RCC 7860 (cell line): ENCODE results near the gene RPE65.
"Not testable (repeated sequence)": the region's sequence is repeated elsewhere in the genome, so short reads cannot be mapped to it uniquely, and the experiment has no call there.

Experiments used
- DNase-seq: peaks from one replicate; pipeline ENCODE4 v3.0.0-alpha.2; 2015; ENCODE audit warnings: low spot score
- FAIRE-seq: peaks from 2 replicates; lab custom pipeline; 2012; peaks lifted over from hg19 to GRCh38; lab: Jason Lieb, UNC

The RPE65 gene

DNA sequence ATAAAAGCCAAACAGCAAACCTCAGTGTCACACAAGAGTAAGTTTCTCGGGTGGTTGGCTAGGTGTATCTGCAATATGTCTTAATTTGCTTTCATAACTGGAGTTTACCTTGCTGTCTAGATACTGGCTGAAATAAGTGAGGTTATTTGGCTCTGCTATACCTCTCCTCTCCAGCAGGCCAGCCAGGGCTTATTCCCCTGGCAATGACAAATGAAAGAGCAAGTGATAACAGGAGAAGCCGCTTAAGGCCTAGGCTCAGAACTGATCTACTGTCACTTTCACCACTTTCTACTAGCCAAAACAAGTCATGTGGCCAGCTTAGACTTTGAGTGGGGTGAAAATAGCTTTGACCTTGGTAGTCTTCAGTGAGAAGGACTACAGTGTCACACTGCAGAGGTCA, 4.8 kb upstream of the RPE65 start:
- no peak for FAIRE-seq
- no peak for DNase-seq

DNA sequence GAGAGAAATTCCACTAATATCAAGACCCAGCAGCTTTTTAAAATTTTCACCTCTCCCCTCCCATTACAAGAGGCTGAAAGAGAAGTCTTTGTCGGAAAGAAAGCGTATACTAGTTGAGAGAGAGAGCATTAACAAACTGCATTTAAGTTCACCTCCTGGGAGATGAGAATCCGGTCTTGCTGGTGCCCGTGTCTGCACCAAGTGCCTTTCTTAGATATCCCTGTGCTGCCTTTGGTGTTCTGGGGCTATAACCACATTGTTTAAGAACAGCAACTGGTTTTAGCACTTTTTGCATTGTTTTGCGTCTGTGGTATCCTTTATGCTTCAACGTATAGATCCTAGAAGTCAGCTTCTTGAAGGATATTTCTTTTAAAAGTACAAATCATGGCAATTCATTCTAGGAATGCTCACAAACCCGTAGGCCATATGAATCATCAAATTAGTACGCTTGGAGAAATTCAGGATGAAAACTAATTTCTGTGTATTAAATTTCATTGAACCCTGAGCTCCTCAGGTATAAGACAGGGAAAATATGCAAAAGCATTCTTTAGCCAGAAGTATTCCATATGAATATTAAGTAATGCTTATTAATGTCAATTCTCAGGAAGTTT, 3.4 kb upstream of the RPE65 start:
- FAIRE-seq (no peak), DNase-seq (no peak)

DNA sequence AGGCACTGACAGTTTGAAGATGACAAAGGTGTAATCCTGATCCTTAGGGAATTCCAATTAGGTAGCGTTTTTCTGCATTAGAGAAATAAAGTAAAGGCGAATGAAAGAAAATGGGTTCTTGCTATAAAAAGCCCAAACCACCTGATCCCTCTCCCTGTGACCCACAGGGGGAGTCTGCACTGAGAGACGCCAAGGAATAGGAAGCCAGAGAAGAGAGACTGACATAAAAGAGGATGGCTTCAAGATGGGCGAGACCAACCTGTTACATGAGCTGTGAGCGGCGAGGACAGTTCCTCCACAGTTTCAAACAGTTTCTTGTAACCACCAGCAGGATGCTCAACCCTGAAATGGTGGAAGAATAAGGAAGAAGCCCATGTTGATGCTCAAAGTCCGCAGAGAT, 1.4 kb downstream of the RPE65 start:
- FAIRE-seq: no peak
- no peak for DNase-seq

DNA sequence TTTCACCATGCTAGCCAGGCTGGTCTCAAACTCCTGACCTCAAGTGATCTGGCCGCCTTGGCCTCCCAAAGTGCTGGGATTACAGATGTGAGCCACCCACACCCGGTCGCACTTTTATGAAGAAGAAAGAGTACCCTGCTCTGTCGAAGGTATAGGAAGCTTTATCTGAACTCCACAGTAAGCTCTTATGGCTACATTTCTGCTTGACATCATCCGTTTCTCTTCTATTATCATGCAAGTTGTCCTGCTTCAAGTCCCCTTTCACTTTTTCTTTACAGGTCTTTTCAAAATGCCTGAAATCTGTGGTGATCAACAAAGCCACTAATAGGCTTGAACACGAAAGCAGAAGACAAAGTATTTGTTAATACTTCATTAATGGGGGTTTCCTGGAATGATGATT, 4.0 kb downstream of the RPE65 start:
- no peak for DNase-seq
- no peak for FAIRE-seq

DNA sequence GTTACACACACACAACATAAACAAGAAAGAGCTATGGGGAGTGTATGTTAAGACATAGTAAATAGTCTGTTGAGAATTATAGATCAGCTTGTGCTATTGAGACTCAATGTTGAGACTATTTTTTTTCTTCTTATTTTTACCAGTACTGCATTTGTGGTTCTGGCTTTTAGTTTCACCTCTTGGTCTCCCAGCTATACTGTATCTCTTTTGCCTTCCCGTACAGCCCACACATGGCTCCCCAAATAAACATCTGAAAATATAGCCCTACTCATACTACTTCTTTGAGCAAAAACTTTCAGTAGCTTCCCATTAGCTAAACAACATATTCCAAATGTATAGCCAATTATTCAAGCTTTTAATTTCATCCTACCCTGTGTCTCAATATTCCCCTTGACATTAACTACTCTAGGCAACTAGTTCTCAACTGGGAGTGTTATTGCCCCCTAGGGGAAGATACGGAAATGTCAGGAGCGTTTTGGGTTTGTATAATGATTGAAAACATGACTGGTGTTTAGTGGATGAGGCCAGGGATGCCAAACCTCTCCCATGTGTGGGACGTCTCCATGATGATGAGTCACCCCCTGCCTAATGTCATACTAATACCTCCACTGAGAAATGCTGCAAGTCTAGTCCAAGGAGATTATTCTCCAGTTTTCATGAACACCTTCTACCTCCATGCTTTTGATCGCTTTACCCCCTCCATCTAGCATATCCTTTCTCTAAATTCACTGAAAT, 6.8 kb downstream of the RPE65 start:
- DNase-seq (peak; percentile 52), FAIRE-seq (peak; percentile 61)

GRCh38 chr1:68442006-68442405, 7.7 kb downstream of the RPE65 start:
- DNase-seq (no peak), FAIRE-seq (no peak)

DNA sequence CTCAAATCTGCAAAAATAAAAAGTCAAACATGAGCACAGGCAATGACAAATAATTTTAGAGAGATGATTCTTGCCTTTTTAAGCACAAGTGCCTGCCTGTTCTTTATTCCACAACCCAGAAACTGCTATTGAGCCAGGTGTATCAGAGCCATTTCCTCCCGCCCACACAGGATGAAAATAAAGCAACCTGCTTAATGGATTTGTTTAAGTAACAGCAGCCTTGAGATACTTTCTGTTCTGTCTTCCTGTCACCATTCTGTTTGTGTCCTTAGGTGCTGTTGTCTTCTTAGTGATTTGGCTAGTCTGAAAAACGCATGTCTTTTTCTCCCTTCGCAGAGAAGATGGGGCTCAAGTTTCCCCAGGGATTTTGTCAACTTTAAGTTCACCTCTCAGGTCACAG, 11.4 kb downstream of the RPE65 start:
- no peak for FAIRE-seq

GRCh38 chr1:68433395-68433794, 16.4 kb downstream of the RPE65 start:
- DNase-seq (no peak), FAIRE-seq (no peak)

More for the DNA sequence above, 11.4 kb downstream of the RPE65 start:
- no peak for DNase-seq

DNA sequence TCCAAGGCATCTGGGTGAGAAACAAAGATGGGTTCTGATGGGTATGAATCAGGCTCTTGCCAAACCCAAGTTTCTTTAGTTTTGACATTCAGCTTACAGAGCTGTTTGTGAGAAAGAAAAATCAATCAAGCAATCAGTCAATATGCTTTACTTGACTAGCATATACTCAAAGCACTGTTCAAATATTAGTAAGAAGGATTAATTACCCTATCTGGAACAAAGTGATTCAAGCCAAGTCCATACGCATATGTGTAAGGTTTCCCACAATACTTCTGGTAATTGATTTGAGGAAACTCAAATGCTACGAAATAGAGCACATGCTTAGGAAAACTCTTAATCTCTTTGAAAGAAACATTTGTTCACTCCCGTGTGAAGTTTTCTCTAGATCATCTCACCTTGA, 18.7 kb downstream of the RPE65 start:
- DNase-seq (no peak), FAIRE-seq (no peak)

DNA sequence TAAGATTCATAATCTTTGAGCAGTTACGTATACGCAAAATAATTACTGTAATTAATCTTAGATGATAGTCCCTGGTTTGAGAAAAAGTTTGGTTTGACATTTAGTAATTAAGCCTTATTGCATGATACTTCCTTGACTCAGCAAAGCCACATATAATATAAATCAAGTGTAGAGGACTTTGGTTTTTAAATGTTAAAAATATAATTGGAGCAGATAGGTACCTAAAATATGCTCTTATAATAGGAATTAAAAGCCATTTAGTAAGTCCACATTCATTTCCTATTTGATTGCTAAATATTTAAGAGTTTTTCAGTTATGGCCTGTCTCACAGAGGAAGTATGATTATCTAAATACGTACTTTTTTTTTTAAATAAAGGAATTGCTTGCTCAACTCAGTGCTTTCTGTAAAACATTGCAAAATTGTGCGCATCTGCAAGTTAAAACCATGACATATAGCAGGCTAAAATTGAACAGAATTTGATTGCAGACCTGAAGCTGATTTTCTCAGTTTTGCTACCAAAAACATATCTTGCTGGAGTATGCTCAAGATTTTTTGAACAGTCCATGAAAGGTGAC, 20.4 kb downstream of the RPE65 start:
- DNase-seq: no peak
- FAIRE-seq: no peak

DNA sequence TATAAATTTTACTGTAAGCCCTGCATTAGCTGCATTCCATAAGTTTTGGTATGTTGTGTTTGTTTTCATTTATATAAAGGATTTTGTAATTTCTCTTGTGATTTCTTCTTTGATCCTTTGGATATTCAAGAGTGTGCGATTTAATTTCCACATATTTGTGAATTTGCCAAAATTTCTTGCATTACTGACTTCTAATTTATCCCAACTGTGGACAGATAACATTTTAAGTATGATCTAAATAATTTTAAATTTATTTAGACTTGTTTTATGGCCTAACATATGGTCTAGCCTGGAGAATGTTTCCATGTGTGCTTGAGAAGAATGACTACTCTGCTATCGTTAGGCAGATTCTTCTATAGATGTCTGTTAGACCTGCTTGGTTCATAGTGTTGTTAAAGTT, 23.2 kb downstream of the RPE65 start:
- FAIRE-seq: no peak
- DNase-seq: no peak

DNA sequence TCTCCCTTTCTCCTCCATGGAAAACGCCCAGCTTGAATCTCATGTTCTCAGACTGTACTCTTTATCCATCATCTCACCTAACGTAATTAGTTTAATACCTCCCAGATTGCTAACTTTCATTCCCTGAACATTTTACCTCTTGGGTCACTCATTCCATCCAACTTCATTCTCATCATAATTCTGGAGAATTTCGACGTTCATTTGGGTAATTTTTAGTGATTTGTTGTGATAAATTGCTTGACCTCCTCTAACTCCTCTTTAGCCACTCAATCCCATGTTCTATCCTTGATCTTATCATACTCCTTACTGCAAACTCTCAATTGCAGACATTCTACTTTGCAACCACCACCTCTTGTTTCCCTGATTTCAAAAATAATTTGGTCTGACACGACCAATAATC, 28.4 kb downstream of the RPE65 start:
- DNase-seq: no peak
- no peak for FAIRE-seq

GRCh38 chr1:68409426-68409825, 40.3 kb downstream of the RPE65 start:
- no peak for FAIRE-seq
- peak; percentile 1 for DNase-seq

DNA sequence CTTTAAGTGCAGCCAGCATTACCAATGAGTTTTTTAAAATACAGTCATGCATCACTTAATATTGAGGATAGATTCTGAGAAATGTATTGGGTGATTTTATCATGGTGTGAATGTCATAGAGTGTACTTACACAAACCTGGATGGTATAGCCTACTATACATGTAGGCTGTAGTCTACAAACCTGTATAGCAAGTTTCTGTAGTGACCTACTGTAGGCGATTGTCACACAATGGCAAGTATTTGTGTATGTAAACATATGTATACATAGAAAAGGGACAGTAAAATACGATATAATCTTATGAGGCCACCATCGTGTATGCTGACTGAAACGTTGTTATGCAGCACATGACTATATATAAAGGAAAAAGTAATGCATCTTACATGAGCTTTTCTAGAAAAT, 48.2 kb downstream of the RPE65 start:
- FAIRE-seq: no peak
- DNase-seq: no peak

DNA sequence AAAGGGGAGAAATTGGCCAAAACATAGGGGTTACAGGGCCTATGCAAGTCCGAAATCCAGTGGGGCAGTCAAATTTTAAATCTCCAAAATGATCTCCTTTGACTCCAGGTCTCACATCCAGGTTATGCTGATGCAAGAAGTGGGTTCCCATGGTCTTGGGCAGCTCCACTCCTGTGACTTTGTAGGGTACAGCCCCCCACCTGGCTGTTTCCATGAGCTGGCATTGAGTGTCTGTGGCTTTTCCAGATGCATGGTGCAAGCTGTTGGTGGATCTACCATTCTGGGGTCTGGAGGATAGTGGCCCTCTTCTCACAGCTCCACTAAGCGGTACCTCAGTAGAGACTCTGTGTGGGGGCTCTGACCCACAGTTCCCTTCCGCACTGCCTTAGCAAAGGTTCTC, 54.2 kb downstream of the RPE65 start:
- DNase-seq, FAIRE-seq: not testable (repeated sequence)

- not testable (repeated sequence) for FAIRE-seq
These were observed 57.3 kb downstream of the RPE65 start for GRCh38 chr1:68392474-68392873.

GRCh38 chr1:68385798-68386524, 63.8 kb downstream of the RPE65 start:
- FAIRE-seq, DNase-seq: not testable (repeated sequence)

More at GRCh38 chr1:68392474-68392873, 57.3 kb downstream of the RPE65 start:
- DNase-seq: not testable (repeated sequence)

DNA sequence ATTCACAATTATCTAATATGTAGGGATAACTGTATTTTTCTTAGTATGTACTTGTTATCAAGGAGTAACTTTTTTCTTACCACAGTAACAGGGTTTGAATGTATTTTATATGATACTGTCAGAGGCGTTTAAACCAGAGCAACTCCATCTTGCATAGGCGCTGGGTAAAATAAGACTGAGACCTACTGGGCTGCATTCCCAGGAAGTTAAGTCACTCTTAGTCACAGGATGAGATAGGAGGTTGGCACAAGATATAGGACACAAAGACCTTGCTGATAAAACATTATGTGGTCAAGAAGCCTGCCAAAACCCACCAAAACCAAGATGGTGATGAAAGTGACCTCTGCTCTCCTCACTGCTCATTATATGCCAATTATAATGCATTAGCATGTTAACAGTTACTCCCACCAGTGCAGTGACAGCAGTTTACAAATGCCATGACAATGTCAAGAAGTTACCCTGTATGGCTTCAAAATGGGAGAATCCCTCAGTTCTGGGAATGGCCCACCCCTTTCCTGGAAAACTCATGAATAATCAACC, 64.8 kb downstream of the RPE65 start:
- peak; percentile 81 for DNase-seq
- no peak for FAIRE-seq

DNA sequence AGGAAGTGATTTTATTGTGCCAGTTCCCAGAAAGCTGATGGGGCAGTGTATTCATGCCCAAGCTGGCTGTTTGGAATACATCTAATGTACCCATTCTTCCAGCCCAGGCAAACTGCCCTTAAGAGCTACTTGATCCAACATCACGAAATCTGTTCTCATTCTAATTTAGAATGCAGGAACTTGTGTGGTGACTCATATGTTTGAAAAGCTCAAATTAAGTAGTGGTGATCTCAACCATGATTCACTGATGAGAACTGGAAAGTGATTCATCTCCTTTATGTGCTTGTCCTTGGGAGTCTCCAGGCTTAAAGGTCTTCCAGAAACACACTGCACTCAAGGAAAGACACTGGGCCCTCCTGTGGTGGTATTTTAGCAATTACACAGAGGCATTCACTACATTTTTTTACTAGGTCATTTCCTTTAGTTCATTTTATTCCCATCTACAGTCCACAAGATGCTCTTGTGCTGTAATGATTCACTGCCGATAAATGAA, 65.4 kb downstream of the RPE65 start:
- DNase-seq: peak; percentile 99
- peak; percentile 99 for FAIRE-seq

GRCh38 chr1:68383092-68383491, 66.7 kb downstream of the RPE65 start:
- FAIRE-seq: no peak
- no peak for DNase-seq

- FAIRE-seq: peak; percentile 14
- no peak for DNase-seq
These were observed 70.7 kb downstream of the RPE65 start for GRCh38 chr1:68379085-68379478.
